GM21526 (cell line): Measurements from ENCODE around the gene FOXB1.

Source experiments
- ATAC-seq: cut with Tn5 transposase; IDR thresholded peaks from one replicate; pipeline ENCODE4 v1.9.1; 2021; ENCODE audit warnings: moderate library complexity; ENCODE audit not compliant: unreplicated experiment, low FRiP score

The FOXB1 gene

DNA sequence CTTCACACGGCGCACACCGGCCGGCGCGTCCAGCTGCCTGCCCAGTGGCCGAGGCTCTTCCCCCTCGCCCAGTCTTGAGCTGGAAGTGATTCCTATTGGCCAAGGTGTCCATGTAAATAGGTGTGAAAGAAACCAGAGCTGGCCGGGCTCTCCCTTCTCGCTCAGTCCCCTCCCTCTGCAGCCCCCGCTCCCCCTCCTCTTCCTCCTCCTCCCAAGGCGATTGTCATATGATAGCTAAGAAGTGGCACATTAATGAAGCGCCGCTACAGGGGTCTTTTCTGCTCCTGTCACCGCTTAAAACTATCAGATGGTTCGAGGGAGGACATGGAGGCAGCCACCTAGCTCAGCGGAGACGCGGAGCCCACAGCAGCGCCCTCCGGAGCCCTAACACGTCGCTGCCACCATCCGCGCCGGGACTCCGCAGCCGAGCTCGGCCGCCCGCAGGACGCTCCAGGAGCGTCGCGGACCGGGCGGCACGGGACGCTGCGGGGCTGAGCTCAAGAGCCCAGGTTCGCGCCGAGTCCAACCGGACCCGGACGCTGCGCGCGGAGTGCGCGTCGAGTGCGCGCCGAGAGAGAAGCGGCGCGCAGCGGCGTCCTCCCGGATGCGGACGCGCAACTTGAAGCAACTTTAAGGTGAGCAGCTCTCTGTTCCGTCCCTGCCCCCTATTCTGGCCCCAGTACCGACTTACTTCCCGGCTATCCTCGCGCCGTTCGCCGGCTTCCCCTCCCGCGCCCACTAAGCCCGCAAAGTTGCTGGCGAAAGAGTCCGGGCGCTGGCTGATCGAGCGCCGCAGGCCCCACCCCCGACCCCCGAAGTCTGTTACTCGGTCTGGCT is at the start of gene FOXB1:
Gene FOXB1 (plus strand): TSS at position 303 of the 837 bp plus-strand sequence. CDS start 653 bp downstream, outside the sequence.
- no peak for ATAC-seq

DNA sequence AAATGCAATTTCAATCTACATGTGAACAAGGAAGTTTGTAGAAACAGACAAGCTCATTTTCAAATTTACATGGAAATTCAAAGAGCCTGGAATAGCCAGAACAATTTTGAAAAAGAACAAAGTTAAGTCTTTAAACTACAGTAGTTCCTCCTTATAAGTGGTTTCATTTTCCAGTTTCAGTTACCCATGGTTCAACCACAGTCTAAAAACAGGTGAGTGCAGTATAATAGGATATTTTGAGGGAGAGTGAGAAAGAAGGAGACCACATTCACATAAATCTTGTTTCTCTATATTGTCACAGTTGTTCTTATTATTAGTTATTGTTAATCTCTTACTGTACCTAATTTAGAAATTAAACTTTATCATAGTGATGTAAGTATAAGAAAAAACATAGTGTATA is 45.8 kb upstream of the FOXB1 start:
- ATAC-seq = no peak

DNA sequence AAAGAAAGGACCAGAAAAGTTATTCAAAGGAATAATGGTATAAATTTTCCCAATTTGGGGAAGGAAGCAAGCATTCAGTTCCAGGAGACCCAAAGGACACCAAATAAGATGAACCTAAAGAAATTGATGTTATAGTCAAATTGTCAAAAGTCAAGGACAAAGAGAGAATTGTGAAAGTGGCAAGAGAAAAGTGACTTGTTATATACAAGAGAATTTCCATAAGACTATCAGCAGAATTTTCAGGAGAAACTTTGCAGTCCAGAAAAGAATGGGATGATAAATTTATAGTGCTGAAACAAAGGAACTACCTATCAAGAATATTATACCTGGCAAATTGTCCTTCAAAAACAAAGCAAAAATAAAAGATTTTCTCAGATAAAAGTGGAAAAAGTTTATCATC is 43.8 kb upstream of the FOXB1 start:
- no peak for ATAC-seq

DNA sequence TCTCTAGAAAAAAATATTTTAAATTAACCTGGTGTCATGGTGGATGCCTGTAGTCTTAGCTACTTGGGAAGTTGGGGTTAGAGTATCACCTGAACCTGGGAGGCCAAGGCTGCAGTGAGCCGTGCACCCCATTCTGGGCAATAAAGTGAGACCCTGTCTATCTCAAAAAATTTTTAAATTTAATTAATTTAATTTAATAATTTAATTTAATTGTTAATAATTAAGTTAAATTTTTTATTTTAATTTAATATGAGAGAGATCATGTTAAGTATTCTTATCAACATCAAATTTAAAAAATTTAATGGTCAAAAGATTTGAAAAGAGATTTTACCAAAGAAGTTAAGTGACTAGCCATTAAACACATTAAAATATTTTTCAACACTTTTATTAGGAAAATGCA is 40.8 kb upstream of the FOXB1 start:
- ATAC-seq = no peak

DNA sequence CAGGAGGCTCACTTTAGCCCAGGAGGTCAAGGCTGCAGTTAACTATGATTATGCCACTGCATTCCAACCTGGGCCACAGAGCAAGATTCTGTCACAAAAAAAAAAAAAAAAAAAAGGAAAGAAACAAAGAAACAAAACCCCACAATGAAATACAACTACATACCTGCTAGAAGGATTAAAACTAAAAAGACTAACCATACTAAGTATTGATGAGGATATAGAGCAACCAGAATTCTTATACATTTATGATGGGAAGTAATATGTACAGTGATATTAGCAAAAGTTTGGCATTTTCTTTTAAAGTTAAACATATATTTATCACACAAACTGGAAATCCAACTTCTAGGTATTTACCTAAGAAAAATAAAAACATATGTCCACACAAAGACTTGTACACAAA is 40.2 kb upstream of the FOXB1 start:
- no peak for ATAC-seq

DNA sequence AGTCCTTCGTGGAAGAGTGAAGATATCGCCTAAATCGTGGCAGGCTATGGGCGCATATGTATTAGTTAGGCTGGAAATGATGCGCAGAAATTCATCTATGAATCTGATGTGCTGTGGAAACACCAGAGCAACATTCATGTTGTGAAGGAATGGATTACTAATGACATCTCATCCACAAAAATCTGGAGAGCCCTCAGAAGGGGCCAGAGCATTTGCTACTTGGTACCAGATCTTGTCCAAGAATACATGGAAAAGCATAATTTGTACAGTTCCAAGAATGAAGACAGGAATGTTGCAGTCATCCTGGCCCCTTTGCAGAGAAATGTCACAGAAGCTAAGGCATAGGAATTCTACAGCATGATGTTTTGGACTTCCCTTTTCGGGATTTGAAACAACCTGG is 38.4 kb upstream of the FOXB1 start:
- no peak for ATAC-seq

DNA sequence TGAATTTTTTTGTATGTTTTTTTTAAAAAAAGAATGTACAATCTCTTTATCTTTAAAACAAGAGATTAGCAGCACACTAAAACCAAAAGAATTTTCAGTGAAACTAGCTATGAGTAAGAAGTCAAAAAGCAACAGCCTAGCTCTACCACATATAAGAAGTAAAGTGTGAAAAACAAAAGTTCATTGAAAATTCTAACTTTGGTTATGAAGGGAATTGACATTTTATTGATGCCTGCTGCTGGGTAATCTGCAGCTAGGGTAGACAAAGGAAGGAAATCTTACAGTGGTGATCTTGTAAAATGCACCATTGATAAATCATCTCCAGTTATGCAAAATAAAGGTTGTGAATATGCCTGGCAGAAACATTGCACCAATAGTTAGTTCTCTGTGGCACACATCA is 37.8 kb upstream of the FOXB1 start:
- ATAC-seq = no peak

DNA sequence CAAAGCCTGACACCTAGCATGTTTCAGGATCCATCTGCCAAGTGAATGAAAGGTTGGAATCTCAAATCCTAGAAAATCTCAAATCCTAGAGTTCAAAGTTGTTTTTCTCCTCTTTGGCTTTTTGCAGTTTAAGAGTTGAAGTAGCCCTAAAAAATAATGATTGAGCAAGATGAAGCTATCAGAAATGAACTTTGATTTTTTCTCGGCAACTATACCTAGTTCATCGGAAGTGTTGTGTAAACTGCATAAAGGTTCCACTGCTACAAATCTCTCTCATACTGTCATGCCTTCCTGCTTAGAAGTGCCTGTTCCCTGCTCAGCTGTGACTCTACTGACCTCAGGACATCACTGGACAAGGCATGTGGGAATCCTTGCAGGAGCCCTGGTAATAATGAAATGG is 35.8 kb upstream of the FOXB1 start:
- ATAC-seq = no peak

DNA sequence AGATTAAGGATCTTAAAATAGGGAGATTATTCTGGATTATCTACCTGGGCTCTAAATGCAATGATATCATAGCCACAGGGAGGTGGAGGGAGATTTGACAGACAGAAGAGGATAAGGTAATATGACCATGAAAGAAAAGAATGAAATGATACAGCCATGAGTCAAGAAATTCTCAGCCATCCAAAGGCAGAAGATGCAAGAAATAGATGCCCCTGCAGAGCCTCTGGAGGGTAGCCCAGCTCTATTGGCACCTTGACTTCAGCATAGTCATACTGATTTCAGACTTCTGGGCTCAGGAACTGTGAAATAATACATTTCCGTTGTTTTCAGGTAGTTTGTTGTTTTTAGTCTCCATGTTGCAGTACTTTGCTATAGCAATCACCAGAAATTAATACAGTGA is 31.9 kb upstream of the FOXB1 start:
- no peak for ATAC-seq

DNA sequence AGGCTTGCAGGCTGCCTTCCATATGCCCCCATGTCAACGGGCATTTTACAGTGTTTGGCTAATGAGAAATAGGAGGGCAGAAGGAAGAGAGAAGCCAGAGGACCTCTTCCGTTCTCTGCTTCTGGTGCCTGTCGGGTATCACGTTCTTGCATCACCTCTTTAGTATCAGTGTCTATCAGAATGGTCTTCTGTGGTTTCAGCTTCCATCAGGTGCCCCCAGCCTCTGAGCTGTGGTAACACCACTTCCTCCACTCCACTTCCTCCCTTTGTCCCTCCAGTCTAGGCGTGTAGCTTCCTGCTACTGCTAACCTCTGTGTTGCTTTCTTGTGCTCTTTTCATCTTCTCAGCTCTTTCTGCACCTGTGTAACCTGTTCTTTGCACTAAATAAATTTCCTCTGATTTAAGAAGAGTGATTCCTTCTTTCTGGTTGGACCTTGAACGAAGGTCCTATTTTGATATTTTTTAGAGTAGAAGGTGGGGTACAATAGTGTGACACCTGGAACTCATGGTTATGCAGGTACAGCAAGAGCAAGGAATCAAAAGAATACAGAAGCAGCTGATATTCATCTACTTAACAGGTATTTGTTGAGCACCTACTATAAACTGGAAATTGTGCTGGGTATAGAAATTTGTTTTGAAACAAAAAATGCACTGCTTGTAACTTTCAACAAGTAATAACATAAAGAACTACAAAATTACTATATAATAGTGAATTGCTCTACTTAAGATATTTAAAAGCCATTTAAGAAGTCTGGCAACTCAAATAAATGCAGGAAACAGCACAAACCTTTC is 27.4 kb upstream of the FOXB1 start:
- no peak for ATAC-seq

DNA sequence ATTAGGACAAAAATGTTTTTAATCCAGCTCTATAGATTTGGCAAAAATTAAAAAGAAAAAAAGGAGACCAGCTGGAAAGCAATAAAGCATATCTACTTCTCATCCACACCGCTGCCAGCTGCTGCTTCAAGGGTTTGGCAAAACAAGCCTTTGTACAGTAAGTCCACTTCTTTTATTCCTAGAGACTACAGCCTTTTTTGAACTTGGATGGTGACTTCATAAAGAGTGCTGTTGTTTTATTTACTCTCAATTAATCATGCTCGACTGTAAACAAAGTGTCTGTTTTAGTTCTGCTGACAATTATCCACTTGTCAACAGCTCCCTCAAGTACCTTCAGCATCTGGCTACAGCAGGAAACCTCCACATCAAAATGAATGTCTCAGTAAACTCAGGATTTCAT is 12.3 kb upstream of the FOXB1 start:
- ATAC-seq = no peak

DNA sequence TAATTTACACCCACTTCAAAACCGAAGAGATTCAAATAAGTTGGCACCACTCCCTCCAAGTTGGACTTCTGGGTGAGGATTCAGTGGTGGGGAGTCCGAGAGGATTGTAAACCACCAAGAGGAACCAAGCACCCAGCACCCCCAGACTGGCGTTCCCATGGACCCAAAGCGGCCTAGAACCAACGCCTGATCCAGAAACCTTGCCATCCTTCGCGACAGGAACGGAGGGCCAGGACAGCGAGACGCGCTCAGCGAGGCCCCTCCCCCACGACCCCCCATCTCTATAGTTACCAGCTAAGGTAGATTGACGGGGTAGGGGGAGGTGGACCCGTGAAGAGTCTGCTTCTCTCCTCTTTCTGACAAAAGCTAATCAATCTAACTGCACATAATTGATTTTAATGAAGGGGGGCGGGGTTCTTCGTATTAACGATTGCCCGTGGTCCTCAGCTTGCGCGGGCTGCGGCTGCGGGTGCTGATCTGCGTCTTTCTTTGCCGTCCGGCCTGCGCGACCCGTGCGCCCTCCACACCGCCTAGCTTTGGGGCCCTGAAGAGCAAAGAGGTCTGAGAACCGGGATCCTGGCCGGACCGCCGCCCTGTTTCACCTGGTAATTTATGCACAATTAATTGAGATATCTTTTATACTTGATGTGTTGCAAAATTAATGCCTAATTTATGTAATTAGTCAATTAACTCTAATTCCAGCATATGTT is 10.9 kb upstream of the FOXB1 start:
- no peak for ATAC-seq

DNA sequence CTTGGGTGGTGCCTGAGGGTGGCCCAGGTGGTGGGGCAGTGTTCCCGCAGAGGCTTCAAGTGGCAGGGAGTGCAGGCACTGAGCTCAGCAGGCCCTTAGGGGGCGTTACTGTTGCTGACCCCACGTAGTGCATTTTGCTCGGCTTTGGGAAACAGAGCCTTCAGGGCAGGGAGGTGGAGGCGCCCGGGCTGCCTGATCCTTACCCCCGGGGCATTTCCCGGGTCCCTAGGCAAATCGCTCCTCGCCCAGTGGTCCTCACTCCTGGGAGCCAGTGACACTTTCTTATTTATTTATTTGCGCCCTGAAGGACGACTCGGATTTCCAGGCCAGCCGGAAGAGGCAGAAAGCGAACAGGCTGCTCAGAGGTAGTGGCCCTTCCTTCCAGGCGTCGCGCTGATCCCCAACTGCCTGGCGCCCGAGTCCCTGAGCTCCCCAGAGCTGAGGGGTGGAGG is 10.1 kb upstream of the FOXB1 start:
- no peak for ATAC-seq

DNA sequence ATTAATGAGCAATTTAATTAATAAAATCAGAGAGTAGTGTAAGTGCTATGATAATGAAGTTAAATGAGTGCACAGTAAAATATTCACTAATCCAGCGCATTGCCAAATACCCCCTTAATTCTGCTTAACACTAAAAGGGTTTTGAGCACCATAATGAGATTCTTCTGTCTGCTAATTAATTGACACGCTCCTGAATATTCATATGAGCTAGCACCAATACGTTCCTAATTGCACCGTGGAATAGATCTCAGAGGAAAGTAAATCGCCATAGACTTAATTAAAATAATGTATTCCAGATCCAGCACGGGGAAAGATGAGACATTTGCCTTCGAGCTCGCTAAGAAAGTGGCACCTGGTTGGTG is 9.6 kb upstream of the FOXB1 start:
- no peak for ATAC-seq

DNA sequence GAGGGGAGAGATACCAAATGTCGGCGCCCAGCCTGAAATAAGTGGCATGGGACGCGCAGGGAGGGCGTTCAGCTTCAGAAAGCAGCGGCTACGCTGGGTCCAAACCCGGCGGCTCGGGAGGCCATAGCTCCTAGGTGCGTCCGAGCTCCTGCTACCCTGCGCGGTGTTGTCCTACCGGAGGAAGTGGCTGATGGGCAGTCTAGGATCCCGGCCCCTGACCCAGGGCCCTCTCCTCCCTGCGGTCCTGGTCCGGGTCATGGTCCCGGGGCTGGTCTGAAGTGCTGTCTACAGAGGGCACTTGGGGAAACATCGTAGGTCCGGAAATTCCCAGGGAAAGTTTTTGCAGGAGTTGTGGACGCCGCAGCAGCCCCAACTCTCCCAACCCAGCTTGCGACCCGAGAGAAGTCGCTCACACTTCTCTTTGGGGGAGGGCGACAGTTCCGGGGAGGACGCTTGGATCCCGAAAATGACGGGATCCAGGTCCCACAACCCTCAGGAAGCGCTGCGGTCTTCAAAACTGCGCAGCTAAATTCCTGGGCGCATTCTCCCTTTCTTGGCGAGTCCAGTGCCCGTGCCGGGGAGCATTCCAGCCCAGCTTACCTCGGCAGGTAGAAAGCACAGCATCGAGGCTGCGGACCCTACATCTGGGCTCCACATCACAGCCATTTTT is 9.1 kb upstream of the FOXB1 start:
- ATAC-seq = no peak

DNA sequence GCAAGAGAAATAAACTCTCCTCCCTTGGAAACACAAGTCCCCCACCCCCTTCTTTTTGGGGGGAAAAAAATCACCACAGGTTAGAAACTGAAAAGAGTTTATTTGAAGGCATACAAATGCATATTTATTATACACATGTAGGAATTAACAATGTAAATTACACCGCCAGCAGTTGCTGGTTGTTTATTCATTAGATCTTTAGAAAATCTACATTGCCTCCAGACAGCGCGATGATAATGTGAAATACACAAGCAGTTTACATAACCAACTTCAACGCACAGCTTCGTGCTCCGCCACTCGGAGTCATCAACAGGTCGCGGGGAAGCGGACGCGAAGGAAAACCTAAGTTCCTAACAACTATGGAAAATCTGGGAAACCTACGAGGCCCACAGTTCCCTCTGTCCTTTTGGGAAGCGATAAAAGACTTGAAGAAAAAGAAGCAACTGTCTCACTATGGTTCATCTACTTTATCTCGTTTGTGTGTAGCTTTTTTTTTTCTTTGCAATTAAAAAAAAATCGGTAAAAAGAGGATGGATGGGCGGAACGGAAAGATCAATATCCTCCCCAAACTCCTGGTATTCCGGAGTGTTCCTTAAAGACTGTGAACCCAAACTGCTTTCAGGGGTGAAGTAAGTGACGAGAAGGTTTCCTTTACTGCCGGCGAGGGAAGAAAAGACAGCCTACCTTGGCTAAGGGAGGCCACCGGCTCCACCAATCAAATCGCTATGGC is 8.4 kb upstream of the FOXB1 start:
- no peak for ATAC-seq

DNA sequence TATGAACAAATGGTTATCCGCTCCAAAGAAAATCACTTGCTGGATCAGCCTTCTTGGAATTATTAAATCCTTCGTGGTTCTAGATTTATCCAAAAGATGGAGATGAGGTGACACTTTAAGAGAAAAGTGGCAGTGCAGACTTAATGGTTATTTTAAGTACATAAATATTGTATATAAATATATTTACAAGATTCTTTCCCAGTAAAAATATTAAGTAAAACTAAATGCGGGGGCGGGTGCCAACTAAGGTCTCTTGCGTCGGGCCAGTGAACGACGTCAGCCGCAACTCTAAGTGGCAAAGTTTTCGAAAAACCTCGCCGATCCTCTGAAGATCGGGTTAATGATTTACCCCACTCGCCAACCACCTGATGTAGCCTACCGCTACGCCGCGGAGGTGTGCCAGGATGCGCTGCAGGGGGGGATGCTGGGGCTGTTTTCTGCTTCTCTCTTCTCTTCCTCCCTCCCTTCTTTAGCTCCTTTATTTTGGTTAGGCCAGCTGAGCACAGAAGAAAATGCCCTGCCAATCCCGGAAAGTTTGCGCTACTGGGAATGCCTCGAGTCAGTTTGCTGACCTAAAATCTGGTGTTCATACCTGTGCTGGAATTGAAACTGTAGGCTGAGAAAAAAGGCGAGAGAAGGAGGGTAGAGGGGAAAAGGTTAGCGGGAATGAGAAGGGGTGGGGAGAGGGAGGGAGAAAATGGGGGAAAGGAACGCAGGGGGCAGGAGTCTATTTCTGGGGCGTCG is 7.6 kb upstream of the FOXB1 start:
- no peak for ATAC-seq

DNA sequence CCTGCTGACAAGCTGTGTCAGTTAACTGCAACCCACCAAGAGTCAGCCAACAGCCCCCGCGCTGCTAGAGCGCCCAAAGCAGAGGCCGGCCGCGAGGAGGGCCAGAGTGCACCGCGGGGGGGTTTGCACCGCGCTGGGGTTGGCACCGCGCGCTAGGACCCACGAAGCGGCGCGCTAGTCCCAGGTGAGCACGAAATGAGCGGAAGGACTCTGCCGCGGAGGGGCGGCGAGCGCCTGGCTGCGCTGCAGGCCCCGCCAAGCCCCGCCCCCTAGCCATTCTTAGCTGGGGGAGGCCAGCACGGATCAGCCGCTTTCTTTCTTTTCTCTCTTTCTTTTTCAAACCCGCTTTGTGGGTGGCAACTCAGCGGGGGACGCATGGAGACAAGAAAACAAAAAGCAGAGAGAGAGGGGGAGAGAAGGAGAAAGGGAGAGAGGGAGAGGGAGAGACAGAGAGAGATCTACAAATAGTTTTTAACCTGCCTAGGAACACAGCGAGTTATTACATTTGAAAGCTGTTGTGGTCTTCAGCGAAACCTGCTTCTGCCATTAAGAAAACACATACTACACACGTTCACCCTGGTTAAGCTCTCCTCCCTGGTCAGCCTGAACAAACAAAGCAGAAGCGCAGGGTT is 6.9 kb upstream of the FOXB1 start:
- ATAC-seq = peak; percentile 84
